Gastrocnemius medialis (tissue), 4 donors: ENCODE data around the gene ATP11A.

ENCODE experiments used
- CTCF ChIP-seq, 5 experiments: fragments of 450-650 bp in 3 of 5; fragments of 200-600 bp in 2 of 5; sonication (generic) in 2 of 5; IDR thresholded peaks in 4 of 5; conservative IDR thresholded peaks in 1 of 5; 1 replicate in 4 of 5; 2 replicates in 1 of 5; pipeline ENCODE4 v1.5.1; 2016 to 2019; ENCODE audit warnings: antibody characterized with exemption in 5 of 5, mild to moderate bottlenecking in 3 of 5, moderate library complexity in 3 of 5
- POLR2A ChIP-seq, 2 donors: fragments of 450-650 bp; IDR thresholded peaks; one replicate each; pipeline ENCODE4 v1.6.1; 2017; ENCODE audit warnings: antibody characterized with exemption in 2 of 2, mild to moderate bottlenecking in 2 of 2, moderate library complexity in 2 of 2

GRCh38 chr13:112924365-112924764 is 234.5 kb downstream of the ATP11A start:
- TF ChIP-seq CTCF (IDR thresholded peaks at IDR 0.05 in 4 of 5, conservative IDR thresholded peaks at IDR 0.05 in 1 of 5) (no peak), POLR2A (IDR thresholded peaks at IDR 0.05) (no peak)
